HepG2 (cell line): ENCODE measurements around the gene ZNF678. TPM values are rescaled to one million over a fixed set of nuclear protein-coding genes. Genes with fewer than 3 reads are reported as not detected.

Experiments
- ATF1 ChIP-seq: IDR thresholded peaks from 2 replicates; pipeline ENCODE4 v1.6.1; 2016; ENCODE audit warnings: mild to moderate bottlenecking, control low read depth
- ATM ChIP-seq: fragments of 450-650 bp; IDR thresholded peaks from 2 replicates; pipeline ENCODE4 v1.7.1; 2017; ENCODE audit warnings: mild to moderate bottlenecking, borderline replicate concordance
- ERF ChIP-seq: IDR thresholded peaks from 2 replicates; pipeline ENCODE4 v1.6.1; 2018; ENCODE audit warnings: missing biosample characterization, missing genetic modification reagents
- KLF6 ChIP-seq: IDR thresholded peaks from 2 replicates; pipeline ENCODE4 v1.8.0; 2016; ENCODE audit warnings: missing biosample characterization, missing genetic modification reagents
- RAD21 ChIP-seq: fragments of 450-650 bp; formaldehyde crosslinking; IDR thresholded peaks from 2 replicates; pipeline ENCODE4 v1.5.0; 2020; ENCODE audit warnings: mild to moderate bottlenecking
- TCF7 ChIP-seq: sonication (generic); IDR thresholded peaks from 2 replicates; pipeline ENCODE4 v1.6.1; 2016; ENCODE audit warnings: antibody characterized with exemption, low read depth
- ZNF180 ChIP-seq: sonication (generic); formaldehyde crosslinking; IDR thresholded peaks from 2 replicates; pipeline ENCODE4 v1.4.0; 2020; ENCODE audit warnings: low read depth, missing genetic modification reagents, borderline replicate concordance
- ZNF891 ChIP-seq: sonication (generic); formaldehyde crosslinking; IDR thresholded peaks from 2 replicates; pipeline ENCODE4 v1.5.0; 2020; ENCODE audit warnings: mild to moderate bottlenecking, missing genetic modification reagents
- polyA plus RNA-seq, 8 experiments: library from polyadenylated mRNA; depleted of rRNA in 3 of 8; stranded (reverse) in 7 of 8; unstranded in 1 of 8; fragments of >200 nt; fragmentation: Illumina TruSeq in 4 of 8; extraction: Trizol in 4 of 8; gene quantifications; 2 replicates each; pipeline versions ENCODE4 v1.2.1 to v1.2.3, GENCODE V29; 2011 to 2016; ENCODE audit warnings: low read depth in 4 of 8, missing spikeins in 1 of 8, mixed read lengths in 1 of 8; ENCODE audit not compliant: insufficient read depth in 1 of 8
- total RNA-seq, 5 experiments: library from RNA; depleted of rRNA; stranded (reverse); fragments of >200 nt; fragmentation: Illumina TruSeq; extraction: Trizol; gene quantifications; 2 replicates each; pipeline ENCODE4 v1.2.3, GENCODE V29; 2016; ENCODE audit warnings: low read depth in 1 of 5
- TF ChIP-seq, protein P1 (sequence below): sonication (generic); formaldehyde crosslinking; conservative IDR thresholded peaks from 2 replicates; pipeline ENCODE4 v1.5.0; 2020; ENCODE audit warnings: missing genetic modification reagents
- TF ChIP-seq, protein P2 (sequence below): sonication (generic); formaldehyde crosslinking; IDR thresholded peaks from 2 replicates; pipeline ENCODE4 v1.4.0; 2020; ENCODE audit warnings: missing genetic modification reagents
- TF ChIP-seq, protein P3 (sequence below): sonication (generic); formaldehyde crosslinking; IDR thresholded peaks from 2 replicates; pipeline ENCODE4 v1.5.0; 2020; ENCODE audit warnings: mild to moderate bottlenecking, missing genetic modification reagents, borderline replicate concordance
- TF ChIP-seq, protein P4 (sequence below): sonication (generic); formaldehyde crosslinking; IDR thresholded peaks from 2 replicates; pipeline ENCODE4 v1.5.0; 2020; ENCODE audit warnings: missing genetic modification reagents
- TF ChIP-seq, protein P5 (sequence below): sonication (generic); formaldehyde crosslinking; IDR thresholded peaks from 2 replicates; pipeline ENCODE4 v1.5.0; 2020; ENCODE audit warnings: missing genetic modification reagents
- TF ChIP-seq, protein P6 (sequence below): sonication (generic); formaldehyde crosslinking; IDR thresholded peaks from 2 replicates; pipeline ENCODE4 v1.4.0; 2020; ENCODE audit warnings: missing genetic modification reagents

The ZNF678 gene
- total and polyA plus RNA-seq, 2 of the 13 experiments (the other 11 are each of a cell fraction or from before 2014, with no cell fraction given), result 2.0 to 7.6 TPM

DNA sequence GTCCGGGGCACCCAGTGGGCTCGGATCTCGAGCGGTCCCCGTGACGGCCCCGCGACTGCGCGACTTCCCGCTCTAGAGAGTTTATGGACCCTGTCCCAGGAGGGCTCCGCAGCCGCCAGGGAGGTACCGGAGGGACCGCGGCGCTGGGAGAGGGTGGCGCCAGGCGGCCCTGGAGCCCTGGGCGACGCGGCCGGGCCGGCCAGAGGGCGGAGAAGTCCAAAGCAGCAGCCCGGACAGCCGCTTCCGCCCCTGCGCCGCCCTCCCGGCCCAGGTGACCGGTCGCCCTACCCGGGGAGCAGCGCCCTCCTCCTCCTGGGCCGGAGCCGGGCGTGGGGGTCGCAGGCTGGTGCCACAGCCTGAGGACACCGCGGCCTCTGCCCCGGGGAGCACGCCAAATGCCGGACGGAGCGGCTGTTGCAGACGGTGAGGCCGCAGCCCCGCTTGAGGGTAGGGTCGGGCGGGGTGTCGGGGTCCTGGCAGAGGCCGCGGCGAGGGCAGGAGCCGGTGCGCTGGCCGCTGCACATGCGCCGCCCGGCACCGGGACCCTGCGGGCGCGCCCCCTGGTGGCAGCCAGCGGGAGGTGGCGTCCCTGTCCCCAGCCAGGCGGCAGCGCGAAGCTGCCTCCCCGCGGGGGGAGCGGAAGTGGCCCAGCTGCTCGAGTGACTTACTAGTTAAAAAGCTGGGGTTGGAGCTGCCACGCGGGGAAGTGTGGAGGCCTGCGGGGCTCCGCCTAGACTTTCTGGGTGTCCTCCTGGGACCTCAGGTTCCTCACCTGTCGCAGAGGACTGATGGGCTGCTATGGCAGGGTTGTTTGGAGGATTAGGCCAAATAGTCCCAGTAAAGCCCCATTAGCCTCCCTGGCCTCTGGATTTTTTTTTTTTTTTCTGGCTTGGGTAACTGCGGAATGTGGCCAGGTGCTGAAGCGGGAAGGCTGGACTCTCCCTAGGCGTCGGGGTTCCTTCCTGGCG lies 20.9 kb upstream of the ZNF678 start (continued):
- TF ChIP-seq, protein P1, sequence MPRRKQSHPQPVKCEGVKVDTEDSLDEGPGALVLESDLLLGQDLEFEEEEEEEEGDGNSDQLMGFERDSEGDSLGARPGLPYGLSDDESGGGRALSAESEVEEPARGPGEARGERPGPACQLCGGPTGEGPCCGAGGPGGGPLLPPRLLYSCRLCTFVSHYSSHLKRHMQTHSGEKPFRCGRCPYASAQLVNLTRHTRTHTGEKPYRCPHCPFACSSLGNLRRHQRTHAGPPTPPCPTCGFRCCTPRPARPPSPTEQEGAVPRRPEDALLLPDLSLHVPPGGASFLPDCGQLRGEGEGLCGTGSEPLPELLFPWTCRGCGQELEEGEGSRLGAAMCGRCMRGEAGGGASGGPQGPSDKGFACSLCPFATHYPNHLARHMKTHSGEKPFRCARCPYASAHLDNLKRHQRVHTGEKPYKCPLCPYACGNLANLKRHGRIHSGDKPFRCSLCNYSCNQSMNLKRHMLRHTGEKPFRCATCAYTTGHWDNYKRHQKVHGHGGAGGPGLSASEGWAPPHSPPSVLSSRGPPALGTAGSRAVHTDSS, result no peak
- peak; percentile 80 for TF ChIP-seq ERF (CRISPR knock-in tag)
- peak; percentile 70; the same call in 1 of the 2 replicates for TF ChIP-seq KLF6 (CRISPR knock-in tag)
- no peak for TF ChIP-seq ATM
- TF ChIP-seq, protein P2, sequence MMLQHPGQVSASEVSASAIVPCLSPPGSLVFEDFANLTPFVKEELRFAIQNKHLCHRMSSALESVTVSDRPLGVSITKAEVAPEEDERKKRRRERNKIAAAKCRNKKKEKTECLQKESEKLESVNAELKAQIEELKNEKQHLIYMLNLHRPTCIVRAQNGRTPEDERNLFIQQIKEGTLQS, result 0 out of 2 replicates have a peak, but pooled peaks have one; percentile 42
- no peak for TF ChIP-seq ZNF180 (CRISPR knock-in tag)
- TF ChIP-seq ZNF891, result 0 out of 2 replicates have a peak, but pooled peaks have one; percentile 21
- TF ChIP-seq, protein P3, sequence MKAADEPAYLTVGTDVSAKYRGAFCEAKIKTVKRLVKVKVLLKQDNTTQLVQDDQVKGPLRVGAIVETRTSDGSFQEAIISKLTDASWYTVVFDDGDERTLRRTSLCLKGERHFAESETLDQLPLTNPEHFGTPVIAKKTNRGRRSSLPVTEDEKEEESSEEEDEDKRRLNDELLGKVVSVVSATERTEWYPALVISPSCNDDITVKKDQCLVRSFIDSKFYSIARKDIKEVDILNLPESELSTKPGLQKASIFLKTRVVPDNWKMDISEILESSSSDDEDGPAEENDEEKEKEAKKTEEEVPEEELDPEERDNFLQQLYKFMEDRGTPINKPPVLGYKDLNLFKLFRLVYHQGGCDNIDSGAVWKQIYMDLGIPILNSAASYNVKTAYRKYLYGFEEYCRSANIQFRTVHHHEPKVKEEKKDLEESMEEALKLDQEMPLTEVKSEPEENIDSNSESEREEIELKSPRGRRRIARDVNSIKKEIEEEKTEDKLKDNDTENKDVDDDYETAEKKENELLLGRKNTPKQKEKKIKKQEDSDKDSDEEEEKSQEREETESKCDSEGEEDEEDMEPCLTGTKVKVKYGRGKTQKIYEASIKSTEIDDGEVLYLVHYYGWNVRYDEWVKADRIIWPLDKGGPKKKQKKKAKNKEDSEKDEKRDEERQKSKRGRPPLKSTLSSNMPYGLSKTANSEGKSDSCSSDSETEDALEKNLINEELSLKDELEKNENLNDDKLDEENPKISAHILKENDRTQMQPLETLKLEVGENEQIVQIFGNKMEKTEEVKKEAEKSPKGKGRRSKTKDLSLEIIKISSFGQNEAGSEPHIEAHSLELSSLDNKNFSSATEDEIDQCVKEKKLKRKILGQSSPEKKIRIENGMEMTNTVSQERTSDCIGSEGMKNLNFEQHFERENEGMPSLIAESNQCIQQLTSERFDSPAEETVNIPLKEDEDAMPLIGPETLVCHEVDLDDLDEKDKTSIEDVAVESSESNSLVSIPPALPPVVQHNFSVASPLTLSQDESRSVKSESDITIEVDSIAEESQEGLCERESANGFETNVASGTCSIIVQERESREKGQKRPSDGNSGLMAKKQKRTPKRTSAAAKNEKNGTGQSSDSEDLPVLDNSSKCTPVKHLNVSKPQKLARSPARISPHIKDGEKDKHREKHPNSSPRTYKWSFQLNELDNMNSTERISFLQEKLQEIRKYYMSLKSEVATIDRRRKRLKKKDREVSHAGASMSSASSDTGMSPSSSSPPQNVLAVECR (CRISPR knock-in tag), result peak; percentile 46; the same call in 1 of the 2 replicates
- TF ChIP-seq, protein P4, sequence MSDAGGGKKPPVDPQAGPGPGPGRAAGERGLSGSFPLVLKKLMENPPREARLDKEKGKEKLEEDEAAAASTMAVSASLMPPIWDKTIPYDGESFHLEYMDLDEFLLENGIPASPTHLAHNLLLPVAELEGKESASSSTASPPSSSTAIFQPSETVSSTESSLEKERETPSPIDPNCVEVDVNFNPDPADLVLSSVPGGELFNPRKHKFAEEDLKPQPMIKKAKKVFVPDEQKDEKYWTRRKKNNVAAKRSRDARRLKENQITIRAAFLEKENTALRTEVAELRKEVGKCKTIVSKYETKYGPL (CRISPR knock-in tag), result peak; percentile 40; the same call in 1 of the 2 replicates
- TF ChIP-seq, protein P5, sequence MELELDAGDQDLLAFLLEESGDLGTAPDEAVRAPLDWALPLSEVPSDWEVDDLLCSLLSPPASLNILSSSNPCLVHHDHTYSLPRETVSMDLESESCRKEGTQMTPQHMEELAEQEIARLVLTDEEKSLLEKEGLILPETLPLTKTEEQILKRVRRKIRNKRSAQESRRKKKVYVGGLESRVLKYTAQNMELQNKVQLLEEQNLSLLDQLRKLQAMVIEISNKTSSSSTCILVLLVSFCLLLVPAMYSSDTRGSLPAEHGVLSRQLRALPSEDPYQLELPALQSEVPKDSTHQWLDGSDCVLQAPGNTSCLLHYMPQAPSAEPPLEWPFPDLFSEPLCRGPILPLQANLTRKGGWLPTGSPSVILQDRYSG (CRISPR knock-in tag), result 0 out of 2 replicates have a peak, but pooled peaks have one; percentile 48
- no peak for TF ChIP-seq ATF1 (CRISPR knock-in tag)
- TF ChIP-seq, protein P6, sequence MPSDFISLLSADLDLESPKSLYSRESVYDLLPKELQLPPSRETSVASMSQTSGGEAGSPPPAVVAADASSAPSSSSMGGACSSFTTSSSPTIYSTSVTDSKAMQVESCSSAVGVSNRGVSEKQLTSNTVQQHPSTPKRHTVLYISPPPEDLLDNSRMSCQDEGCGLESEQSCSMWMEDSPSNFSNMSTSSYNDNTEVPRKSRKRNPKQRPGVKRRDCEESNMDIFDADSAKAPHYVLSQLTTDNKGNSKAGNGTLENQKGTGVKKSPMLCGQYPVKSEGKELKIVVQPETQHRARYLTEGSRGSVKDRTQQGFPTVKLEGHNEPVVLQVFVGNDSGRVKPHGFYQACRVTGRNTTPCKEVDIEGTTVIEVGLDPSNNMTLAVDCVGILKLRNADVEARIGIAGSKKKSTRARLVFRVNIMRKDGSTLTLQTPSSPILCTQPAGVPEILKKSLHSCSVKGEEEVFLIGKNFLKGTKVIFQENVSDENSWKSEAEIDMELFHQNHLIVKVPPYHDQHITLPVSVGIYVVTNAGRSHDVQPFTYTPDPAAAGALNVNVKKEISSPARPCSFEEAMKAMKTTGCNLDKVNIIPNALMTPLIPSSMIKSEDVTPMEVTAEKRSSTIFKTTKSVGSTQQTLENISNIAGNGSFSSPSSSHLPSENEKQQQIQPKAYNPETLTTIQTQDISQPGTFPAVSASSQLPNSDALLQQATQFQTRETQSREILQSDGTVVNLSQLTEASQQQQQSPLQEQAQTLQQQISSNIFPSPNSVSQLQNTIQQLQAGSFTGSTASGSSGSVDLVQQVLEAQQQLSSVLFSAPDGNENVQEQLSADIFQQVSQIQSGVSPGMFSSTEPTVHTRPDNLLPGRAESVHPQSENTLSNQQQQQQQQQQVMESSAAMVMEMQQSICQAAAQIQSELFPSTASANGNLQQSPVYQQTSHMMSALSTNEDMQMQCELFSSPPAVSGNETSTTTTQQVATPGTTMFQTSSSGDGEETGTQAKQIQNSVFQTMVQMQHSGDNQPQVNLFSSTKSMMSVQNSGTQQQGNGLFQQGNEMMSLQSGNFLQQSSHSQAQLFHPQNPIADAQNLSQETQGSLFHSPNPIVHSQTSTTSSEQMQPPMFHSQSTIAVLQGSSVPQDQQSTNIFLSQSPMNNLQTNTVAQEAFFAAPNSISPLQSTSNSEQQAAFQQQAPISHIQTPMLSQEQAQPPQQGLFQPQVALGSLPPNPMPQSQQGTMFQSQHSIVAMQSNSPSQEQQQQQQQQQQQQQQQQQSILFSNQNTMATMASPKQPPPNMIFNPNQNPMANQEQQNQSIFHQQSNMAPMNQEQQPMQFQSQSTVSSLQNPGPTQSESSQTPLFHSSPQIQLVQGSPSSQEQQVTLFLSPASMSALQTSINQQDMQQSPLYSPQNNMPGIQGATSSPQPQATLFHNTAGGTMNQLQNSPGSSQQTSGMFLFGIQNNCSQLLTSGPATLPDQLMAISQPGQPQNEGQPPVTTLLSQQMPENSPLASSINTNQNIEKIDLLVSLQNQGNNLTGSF (CRISPR knock-in tag), result 0 out of 2 replicates have a peak, but pooled peaks have one; percentile 27
- no peak for TF ChIP-seq TCF7
- peak; percentile 83 for TF ChIP-seq RAD21 (CRISPR knock-in tag)
